Smooth muscle cell (in vitro differentiated cells): ENCODE results near the gene LRFN2. TPM values are rescaled to one million over a fixed set of nuclear protein-coding genes. Genes with fewer than 3 reads are reported as not detected.

ENCODE experiments used
- DNase-seq: peaks from one replicate; lab custom pipeline; 2025; ENCODE audit not compliant: unreplicated experiment; lab: John Stamatoyannopoulos, UW
- H2AFZ ChIP-seq: fragments of 200-600 bp; sonication (generic); 2 replicates; pipeline ENCODE4 v1.6.0; 2016; ENCODE audit warnings: antibody characterized with exemption, low read depth, mild to moderate bottlenecking
- H3F3A ChIP-seq: fragments of 200-600 bp; sonication (generic); 2 replicates; pipeline ENCODE4 v1.6.0; 2017; ENCODE audit warnings: antibody characterized with exemption, low read depth
- H3K27ac ChIP-seq: fragments of 200-600 bp; sonication (generic); 2 replicates; pipeline ENCODE4 v1.5.1; 2016; ENCODE audit warnings: low read depth, mild to moderate bottlenecking
- H3K27me3 ChIP-seq: fragments of 200-600 bp; sonication (generic); 2 replicates; pipeline ENCODE4 v1.6.1; 2016; ENCODE audit warnings: low read depth, mild to moderate bottlenecking
- H3K36me3 ChIP-seq: fragments of 200-600 bp; sonication (generic); 2 replicates; pipeline ENCODE4 v1.5.1; 2016; ENCODE audit warnings: low read depth
- H3K4me1 ChIP-seq: fragments of 200-600 bp; sonication (generic); 2 replicates; pipeline ENCODE4 v1.5.1; 2016; ENCODE audit warnings: low read depth
- H3K4me2 ChIP-seq: fragments of 200-600 bp; sonication (generic); 2 replicates; pipeline ENCODE4 v1.6.0; 2016; ENCODE audit warnings: mild to moderate bottlenecking
- H3K4me3 ChIP-seq: fragments of 200-600 bp; sonication (generic); 2 replicates; pipeline ENCODE4 v1.5.1; 2016; ENCODE audit warnings: mild to moderate bottlenecking
- H3K79me2 ChIP-seq: fragments of 200-600 bp; sonication (generic); 2 replicates; pipeline ENCODE4 v1.6.0; 2016; ENCODE audit warnings: low read depth, mild to moderate bottlenecking
- H3K9ac ChIP-seq: fragments of 200-600 bp; sonication (generic); 2 replicates; pipeline ENCODE4 v1.6.0; 2016; ENCODE audit warnings: low read depth
- H3K9me3 ChIP-seq: fragments of 200-600 bp; sonication (generic); replicated peaks from 2 replicates; pipeline ENCODE4 v1.5.1; 2016; ENCODE audit warnings: low read depth
- H4K20me1 ChIP-seq: fragments of 200-600 bp; sonication (generic); 2 replicates; pipeline ENCODE4 v1.6.0; 2016; ENCODE audit warnings: low read depth
- CTCF ChIP-seq: fragments of 200-600 bp; sonication (generic); IDR thresholded peaks from 2 replicates; pipeline ENCODE4 v1.5.1; 2017; ENCODE audit warnings: borderline replicate concordance, mild to moderate bottlenecking, antibody characterized with exemption; ENCODE audit not compliant: insufficient read depth, poor library complexity, severe bottlenecking
- WGBS: methylation state at CpG from one replicate; pipeline ENCODE4 v1.1.7; 2016; ENCODE audit warnings: low lambda C conversion rate; 5-methylcytosine and 5-hydroxymethylcytosine counted together
- polyA plus RNA-seq: library from polyadenylated mRNA; unstranded; fragments of >200 nt; fragmentation: Nextera tagmentation; extraction: Ambion mirVana; gene quantifications from 2 replicates; pipeline ENCODE4 v1.2.1, GENCODE V29; 2016
- total RNA-seq: library from RNA; depleted of rRNA; stranded (reverse); fragments of >200 nt; gene quantifications from 2 replicates; pipeline ENCODE4 v1.2.3, GENCODE V29; 2014

Gene LRFN2
- total and polyA plus RNA-seq, 2 experiments from 2014 or later = 0.04 to 0.57 TPM

- Histone ChIP-seq H3K27ac (no peak overlapping the region), H3K79me2 (no peaks in the 10 kb centered on the region), H3K27me3 (peaks cover 22% of the 10 kb centered on the region), H3K36me3 (no peaks in the 10 kb centered on the region), H3K9me3 (no peaks in the 10 kb centered on the region), H3K4me3 (no peak overlapping the region), H3K4me1 (no peaks in the 10 kb centered on the region), H3K9ac (no peak overlapping the region), H4K20me1 (no peaks in the 10 kb centered on the region), H3K4me2 (no peak overlapping the region), H3F3A (no peaks in the 10 kb centered on the region), H2AFZ (no peak overlapping the region)
- DNase-seq = no peak
- no peak for TF ChIP-seq CTCF
- 88% methylated on average over 5 of the region's 5 CpGs for WGBS
These were observed 114.8 kb downstream of the LRFN2 start for GRCh38 chr6:40472353-40472752.

- no peak overlapping the region for H3K9ac ChIP-seq
- no peaks in the 10 kb centered on the region for H3K36me3 ChIP-seq
- 85% methylated on average over 4 of the region's 4 CpGs for WGBS
- H3K4me3 ChIP-seq = no peak overlapping the region
- DNase-seq = no peak
- no peak overlapping the region for H3K4me2 ChIP-seq
- H3K27ac ChIP-seq = no peak overlapping the region
- H3K4me1 ChIP-seq = no peaks in the 10 kb centered on the region
- no peak for TF ChIP-seq CTCF
- no peaks in the 10 kb centered on the region for H3K79me2 ChIP-seq
- H3K9me3 ChIP-seq = no peaks in the 10 kb centered on the region
- no peak overlapping the region for H2AFZ ChIP-seq
- H3K27me3 ChIP-seq = peaks cover 22% of the 10 kb centered on the region
- no peaks in the 10 kb centered on the region for H3F3A ChIP-seq
- H4K20me1 ChIP-seq = no peaks in the 10 kb centered on the region
These were observed 115.9 kb downstream of the LRFN2 start for GRCh38 chr6:40471243-40471642.

- Histone ChIP-seq H3K4me3 (no peak overlapping the region), H3K4me2 (no peak overlapping the region), H3K9me3 (no peaks in the 10 kb centered on the region), H3K27me3 (peaks cover 29% of the 10 kb centered on the region), H3K9ac (no peak overlapping the region), H3K27ac (no peak overlapping the region), H3K4me1 (no peaks in the 10 kb centered on the region), H3F3A (no peaks in the 10 kb centered on the region), H4K20me1 (no peaks in the 10 kb centered on the region), H3K79me2 (no peaks in the 10 kb centered on the region), H2AFZ (no peak overlapping the region), H3K36me3 (no peaks in the 10 kb centered on the region)
- no peak for DNase-seq
- TF ChIP-seq CTCF = no peak
- 81% methylated on average over 3 of the region's 3 CpGs for WGBS
These were observed 117.8 kb downstream of the LRFN2 start for GRCh38 chr6:40469323-40469722.

- no peaks in the 10 kb centered on the region for H3K36me3 ChIP-seq
- no peaks in the 10 kb centered on the region for H3F3A ChIP-seq
- H3K27ac ChIP-seq = no peak overlapping the region
- H3K4me1 ChIP-seq = no peaks in the 10 kb centered on the region
- DNase-seq = no peak
- no peak overlapping the region for H3K9ac ChIP-seq
- H4K20me1 ChIP-seq = no peaks in the 10 kb centered on the region
- 95% methylated on average over 3 of the region's 3 CpGs for WGBS
- H3K4me2 ChIP-seq = no peak overlapping the region
- TF ChIP-seq CTCF = no peak
- H3K79me2 ChIP-seq = no peaks in the 10 kb centered on the region
- no peaks in the 10 kb centered on the region for H3K9me3 ChIP-seq
- H3K4me3 ChIP-seq = no peak overlapping the region
- H3K27me3 ChIP-seq = peaks cover 23% of the 10 kb centered on the region
- no peak overlapping the region for H2AFZ ChIP-seq
These were observed 120.1 kb downstream of the LRFN2 start for GRCh38 chr6:40466986-40467539.
